Testis (tissue), 2 donors: ENCODE measurements around the gene KCNRG.

Experiments used
- POLR2A ChIP-seq: fragments of 450-650 bp; IDR thresholded peaks from one replicate; pipeline ENCODE4 v1.6.1; 2017; ENCODE audit warnings: antibody characterized with exemption, mild to moderate bottlenecking, moderate library complexity
- TF ChIP-seq, protein P1 (sequence below), 3 experiments: fragments of 450-650 bp in 2 of 3; fragments of 200-600 bp in 1 of 3; sonication (generic) in 1 of 3; IDR thresholded peaks; one replicate each; pipeline ENCODE4 v1.5.1; 2016 to 2019; ENCODE audit warnings: antibody characterized with exemption in 3 of 3, mild to moderate bottlenecking in 2 of 3, moderate library complexity in 1 of 3

DNA sequence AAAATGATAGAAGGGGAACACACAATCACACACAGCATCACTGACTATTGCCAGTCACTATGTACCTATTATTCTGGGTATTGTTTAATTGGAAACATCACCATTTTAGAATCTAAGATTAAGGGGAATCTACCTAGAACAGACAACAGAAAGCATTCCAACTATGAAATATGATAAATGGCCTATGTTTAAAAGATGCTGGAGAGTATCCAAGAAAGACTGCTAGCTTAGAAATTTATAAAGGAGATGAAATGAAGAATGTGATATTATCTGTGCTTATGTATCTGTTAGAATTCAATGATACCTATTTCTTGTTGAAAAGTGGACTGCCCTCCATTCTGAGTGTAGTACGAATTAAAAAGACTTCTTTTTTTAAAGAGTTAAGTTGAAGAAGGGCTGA, 50.5 kb downstream of the KCNRG start:
- TF ChIP-seq, protein P1, sequence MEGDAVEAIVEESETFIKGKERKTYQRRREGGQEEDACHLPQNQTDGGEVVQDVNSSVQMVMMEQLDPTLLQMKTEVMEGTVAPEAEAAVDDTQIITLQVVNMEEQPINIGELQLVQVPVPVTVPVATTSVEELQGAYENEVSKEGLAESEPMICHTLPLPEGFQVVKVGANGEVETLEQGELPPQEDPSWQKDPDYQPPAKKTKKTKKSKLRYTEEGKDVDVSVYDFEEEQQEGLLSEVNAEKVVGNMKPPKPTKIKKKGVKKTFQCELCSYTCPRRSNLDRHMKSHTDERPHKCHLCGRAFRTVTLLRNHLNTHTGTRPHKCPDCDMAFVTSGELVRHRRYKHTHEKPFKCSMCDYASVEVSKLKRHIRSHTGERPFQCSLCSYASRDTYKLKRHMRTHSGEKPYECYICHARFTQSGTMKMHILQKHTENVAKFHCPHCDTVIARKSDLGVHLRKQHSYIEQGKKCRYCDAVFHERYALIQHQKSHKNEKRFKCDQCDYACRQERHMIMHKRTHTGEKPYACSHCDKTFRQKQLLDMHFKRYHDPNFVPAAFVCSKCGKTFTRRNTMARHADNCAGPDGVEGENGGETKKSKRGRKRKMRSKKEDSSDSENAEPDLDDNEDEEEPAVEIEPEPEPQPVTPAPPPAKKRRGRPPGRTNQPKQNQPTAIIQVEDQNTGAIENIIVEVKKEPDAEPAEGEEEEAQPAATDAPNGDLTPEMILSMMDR (IDR thresholded peaks at IDR 0.05) = no peak
- no peak for TF ChIP-seq POLR2A
